Hematopoietic multipotent progenitor cell (in vitro differentiated cells): ENCODE measurements around the gene PTCHD1. TPM values are rescaled to one million over a fixed set of nuclear protein-coding genes. Genes with fewer than 3 reads are reported as not detected.
A peak's percentile ranks its signal among the peaks of the same experiment; 100 is the strongest.

ENCODE experiments used
- DNase-seq, 3 donors: peaks; one replicate each; pipeline ENCODE4 v3.0.0-alpha.2; 2011 to 2015; ENCODE audit warnings: low read depth in 2 of 3, low spot score in 2 of 3
- total RNA-seq: library from RNA; depleted of rRNA; stranded (reverse); fragments of >200 nt; gene quantifications from one replicate; pipeline ENCODE4 v1.2.3, GENCODE V29; 2012

PTCHD1 gene
- total RNA-seq, 1 donor: under 0.01 TPM

GRCh38 chrX:23344904-23345271, 10.2 kb downstream of the PTCHD1 start:
- DNase-seq: no peak

GRCh38 chrX:23356189-23356588, 21.5 kb downstream of the PTCHD1 start:
- no peak for DNase-seq

GRCh38 chrX:23364416-23364815, 29.8 kb downstream of the PTCHD1 start:
- no peak for DNase-seq

- peak in 2 of 3 donors; percentile 78 to 94 for DNase-seq
Measured at GRCh38 chrX:23365541-23365940, 30.9 kb downstream of the PTCHD1 start.

GRCh38 chrX:23366914-23367313, 32.3 kb downstream of the PTCHD1 start:
- DNase-seq: no peak

GRCh38 chrX:23369027-23369426, 34.4 kb downstream of the PTCHD1 start:
- no peak for DNase-seq

GRCh38 chrX:23372220-23372902, 37.7 kb downstream of the PTCHD1 start:
- no peak for DNase-seq

GRCh38 chrX:23373129-23373804, 38.6 kb downstream of the PTCHD1 start:
- DNase-seq: no peak

GRCh38 chrX:23374291-23374690, 39.6 kb downstream of the PTCHD1 start:
- no peak for DNase-seq

- no peak for DNase-seq
Measured at GRCh38 chrX:23376581-23376980, 41.9 kb downstream of the PTCHD1 start.

- no peak for DNase-seq
Measured at GRCh38 chrX:23380581-23380980, 45.9 kb downstream of the PTCHD1 start.

GRCh38 chrX:23381099-23382087, 46.7 kb downstream of the PTCHD1 start:
- peak in 2 of 3 donors; percentile 43 to 68 for DNase-seq

- no peak for DNase-seq
Measured at GRCh38 chrX:23382572-23382971, 47.9 kb downstream of the PTCHD1 start.

- no peak for DNase-seq
Measured at GRCh38 chrX:23383411-23383810, 48.8 kb downstream of the PTCHD1 start.

GRCh38 chrX:23385242-23385641, 50.6 kb downstream of the PTCHD1 start:
- no peak for DNase-seq

- DNase-seq: no peak
Measured at GRCh38 chrX:23386260-23386659, 51.6 kb downstream of the PTCHD1 start.

- no peak for DNase-seq
Measured at GRCh38 chrX:23386726-23387125, 52.1 kb downstream of the PTCHD1 start.

- DNase-seq: no peak
Measured at GRCh38 chrX:23387550-23388184, 53.0 kb downstream of the PTCHD1 start.

- DNase-seq: no peak
Measured at GRCh38 chrX:23389196-23389792, 54.6 kb downstream of the PTCHD1 start.

- DNase-seq: no peak
Measured at GRCh38 chrX:23390979-23391378, 56.3 kb downstream of the PTCHD1 start.
